Lower leg skin (tissue), 3 donors: Measurements from ENCODE around the gene ZNF555.

ENCODE experiments used
- POLR2A ChIP-seq, 2 donors: fragments of 450-650 bp; IDR thresholded peaks; one replicate each; pipeline ENCODE4 v1.6.1; 2016 to 2017; ENCODE audit warnings: antibody characterized with exemption in 2 of 2, mild to moderate bottlenecking in 1 of 2, moderate library complexity in 1 of 2
- TF ChIP-seq, protein P1 (sequence below), 3 donors: fragments of 450-650 bp; IDR thresholded peaks; one replicate each; pipeline ENCODE4 v1.5.1; 2016; ENCODE audit warnings: antibody characterized with exemption in 3 of 3, mild to moderate bottlenecking in 3 of 3, moderate library complexity in 2 of 3

DNA sequence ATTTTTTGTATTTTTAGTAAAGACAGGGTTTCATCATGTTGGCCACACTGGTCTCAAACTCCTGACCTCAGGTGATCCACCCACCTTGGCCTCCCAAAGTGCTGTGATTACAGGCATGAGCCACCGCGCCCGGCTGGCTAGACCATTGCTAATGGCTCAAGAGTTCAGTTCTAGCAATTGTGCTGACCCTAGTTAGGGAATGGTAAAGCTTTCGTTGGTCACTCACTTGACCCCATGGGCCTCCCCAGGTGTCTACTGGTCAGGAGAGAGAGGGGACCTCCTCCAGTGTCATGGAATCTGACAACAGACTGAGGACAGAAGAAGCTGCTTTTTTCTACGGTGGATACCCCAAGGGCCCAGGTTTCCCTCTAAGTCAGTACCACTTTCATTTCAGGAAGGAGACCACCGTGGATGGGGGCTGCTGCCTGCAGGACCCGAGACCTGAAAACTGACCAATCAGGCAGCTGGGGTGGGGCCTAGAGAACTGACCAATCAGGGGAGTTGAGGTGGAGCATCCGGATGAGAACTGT, 25.3 kb downstream of the ZNF555 start:
- TF ChIP-seq, protein P1, sequence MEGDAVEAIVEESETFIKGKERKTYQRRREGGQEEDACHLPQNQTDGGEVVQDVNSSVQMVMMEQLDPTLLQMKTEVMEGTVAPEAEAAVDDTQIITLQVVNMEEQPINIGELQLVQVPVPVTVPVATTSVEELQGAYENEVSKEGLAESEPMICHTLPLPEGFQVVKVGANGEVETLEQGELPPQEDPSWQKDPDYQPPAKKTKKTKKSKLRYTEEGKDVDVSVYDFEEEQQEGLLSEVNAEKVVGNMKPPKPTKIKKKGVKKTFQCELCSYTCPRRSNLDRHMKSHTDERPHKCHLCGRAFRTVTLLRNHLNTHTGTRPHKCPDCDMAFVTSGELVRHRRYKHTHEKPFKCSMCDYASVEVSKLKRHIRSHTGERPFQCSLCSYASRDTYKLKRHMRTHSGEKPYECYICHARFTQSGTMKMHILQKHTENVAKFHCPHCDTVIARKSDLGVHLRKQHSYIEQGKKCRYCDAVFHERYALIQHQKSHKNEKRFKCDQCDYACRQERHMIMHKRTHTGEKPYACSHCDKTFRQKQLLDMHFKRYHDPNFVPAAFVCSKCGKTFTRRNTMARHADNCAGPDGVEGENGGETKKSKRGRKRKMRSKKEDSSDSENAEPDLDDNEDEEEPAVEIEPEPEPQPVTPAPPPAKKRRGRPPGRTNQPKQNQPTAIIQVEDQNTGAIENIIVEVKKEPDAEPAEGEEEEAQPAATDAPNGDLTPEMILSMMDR (IDR thresholded peaks at IDR 0.05): no peak
- no peak for TF ChIP-seq POLR2A (IDR thresholded peaks at IDR 0.05)
